HL-60 (cell line): ENCODE data around the gene CCDC47.

ENCODE experiments used
- DNase-seq, 2 experiments: peaks; one replicate each; pipeline ENCODE4 v3.0.0-alpha.2; 2010 to 2020; ENCODE audit warnings: low read depth in 1 of 2, low spot score in 1 of 2
- H3K27ac ChIP-seq: fragments of 250-450 bp; sonication (Bioruptor Pico); replicated peaks from 2 replicates; pipeline ENCODE4 v1.5.1; 2020; ENCODE audit warnings: mild to moderate bottlenecking, moderate library complexity
- H3K27me3 ChIP-seq: fragments of 250-450 bp; sonication (Bioruptor Pico); 2 replicates; pipeline ENCODE4 v1.5.1; 2021; ENCODE audit warnings: mild to moderate bottlenecking, moderate library complexity; ENCODE audit not compliant: insufficient read depth, poor library complexity, severe bottlenecking
- H3K4me3 ChIP-seq: replicated peaks from 2 replicates; pipeline ENCODE4 v1.5.1; 2011; ENCODE audit warnings: mild to moderate bottlenecking, control low read depth, low read length; ENCODE audit not compliant: insufficient read depth
- CTCF ChIP-seq: IDR thresholded peaks from one replicate; pipeline ENCODE4 v1.5.1; 2011; ENCODE audit warnings: low read length, control low read depth, inconsistent platforms; ENCODE audit not compliant: insufficient read depth
- GABPA ChIP-seq: IDR thresholded peaks from 2 replicates; pipeline ENCODE4 v1.6.1; 2012; ENCODE audit warnings: low read depth
- POLR2AphosphoS5 ChIP-seq: IDR thresholded peaks from 2 replicates; pipeline ENCODE4 v1.6.1; 2012; ENCODE audit warnings: low read depth
- REST ChIP-seq: IDR thresholded peaks from 2 replicates; pipeline ENCODE4 v1.6.1; 2012; ENCODE audit warnings: low read depth; ENCODE audit not compliant: insufficient replicate concordance
- SPI1 ChIP-seq: IDR thresholded peaks from 2 replicates; pipeline ENCODE4 v1.6.1; 2012; ENCODE audit warnings: low read depth, mild to moderate bottlenecking, borderline replicate concordance

Gene CCDC47

GRCh38 chr17:63785556-63785955 lies 12.2 kb upstream of the CCDC47 start:
- Histone ChIP-seq H3K4me3 (no peak overlapping the region), H3K27ac (no peak overlapping the region), H3K27me3 (no peaks in the 10 kb centered on the region)
- TF ChIP-seq POLR2AphosphoS5 (no peak), GABPA (no peak), SPI1 (no peak), REST (no peak), CTCF (no peak)
- no peak for DNase-seq

GRCh38 chr17:63783522-63783921 lies 10.1 kb upstream of the CCDC47 start:
- no peak for DNase-seq
- TF ChIP-seq CTCF, result no peak
- no peak for TF ChIP-seq POLR2AphosphoS5
- no peak for TF ChIP-seq REST
- TF ChIP-seq GABPA, result no peak
- no peak for TF ChIP-seq SPI1
- no peaks in the 10 kb centered on the region for H3K27me3 ChIP-seq
- no peak overlapping the region for H3K27ac ChIP-seq
- H3K4me3 ChIP-seq, result no peak overlapping the region

- H3K27ac ChIP-seq, result no peak overlapping the region
- no peaks in the 10 kb centered on the region for H3K27me3 ChIP-seq
- DNase-seq, result no peak
- no peak overlapping the region for H3K4me3 ChIP-seq
- no peak for TF ChIP-seq REST
- TF ChIP-seq POLR2AphosphoS5, result no peak
- no peak for TF ChIP-seq CTCF
- no peak for TF ChIP-seq GABPA
- TF ChIP-seq SPI1, result no peak
These were observed 7.5 kb upstream of the CCDC47 start for GRCh38 chr17:63780928-63781327.
